ENCODE data around the gene PELI2. TPM values are rescaled to one million over a fixed set of nuclear protein-coding genes. Genes with fewer than 3 reads are reported as not detected.

Gene PELI2
- total RNA-seq, 4 donors from 2014 or later, result 12.9 to 21.8 (median 17.6) TPM

GRCh38 chr14:56107615-56108014 lies 10.6 kb upstream of the PELI2 start:
- no peak for TF ChIP-seq CTCF (IDR thresholded peaks at IDR 0.05; ENCODE audit: low read depth)

GRCh38 chr14:56108057-56108456 lies 10.2 kb upstream of the PELI2 start:
- no peak for TF ChIP-seq CTCF (IDR thresholded peaks at IDR 0.05; ENCODE audit: low read depth)

GRCh38 chr14:56112781-56113180 lies 5.4 kb upstream of the PELI2 start:
- no peak for TF ChIP-seq CTCF (IDR thresholded peaks at IDR 0.05; ENCODE audit: low read depth)

GRCh38 chr14:56115334-56115870 lies 2.8 kb upstream of the PELI2 start:
- no peak for TF ChIP-seq CTCF (IDR thresholded peaks at IDR 0.05; ENCODE audit: low read depth)

- no peak for TF ChIP-seq CTCF (IDR thresholded peaks at IDR 0.05; ENCODE audit: low read depth)
These were observed 2.0 kb upstream of the PELI2 start for GRCh38 chr14:56115976-56116893.

GRCh38 chr14:56118611-56119181 lies 485 bp downstream of the PELI2 start:
- TF ChIP-seq CTCF (IDR thresholded peaks at IDR 0.05; ENCODE audit: low read depth), result no peak
